ENCODE measurements around the gene DHRS3. TPM values are rescaled to one million over a fixed set of nuclear protein-coding genes. Genes with fewer than 3 reads are reported as not detected.

The DHRS3 gene
- total RNA-seq, 1 experiment from 2014 or later: 54.5 TPM

- Histone ChIP-seq H2AFZ (ENCODE audit: low read length) (no peak overlapping the region), H3K79me2 (ENCODE audit: insufficient read depth, low read length) (no peaks in the 10 kb centered on the region)
Observed at GRCh38 chr1:12616709-12617373, 1.2 kb downstream of the DHRS3 start.

More at GRCh38 chr1:12616709-12617373, 1.2 kb downstream of the DHRS3 start:
- H3K4ac ChIP-seq (ENCODE audit: low read depth, low read length): no peak overlapping the region
- Mint-ChIP-seq H3K4me3 (peak overlapping the region; percentile 96 to 98), H3K36me3 (ENCODE audit: insufficient read depth in 1 of 3, low read depth in 3 of 3) (peaks cover 3 to 31% (median 23%) of the 10 kb centered on the region in 3 experiments; a peak in 6 of 7 replicates), H3K27me3 (ENCODE audit: low read depth) (no peaks in the 10 kb centered on the region), H3K4me1 (peaks cover 64% of the 10 kb centered on the region in 2 experiments), H3K27ac (peak overlapping the region; percentile 96 to 99 (median 98)), H3K9me3 (no peaks in the 10 kb centered on the region)
- H2BK20ac ChIP-seq (ENCODE audit: low read depth, low read length, poor library complexity, severe bottlenecking): no peak overlapping the region
- WGBS (ENCODE audit: extremely low coverage, insufficient read length, low lambda C conversion rate): no CpG with 5 or more reads among the region's 53 CpGs
- H3K23ac ChIP-seq (ENCODE audit: insufficient read length, low read depth, low read length): no peak overlapping the region
- H3K79me1 ChIP-seq (ENCODE audit: insufficient read depth, low read depth, low read length, poor library complexity, severe bottlenecking): no peaks in the 10 kb centered on the region
- no peak overlapping the region for H3K27ac ChIP-seq (ENCODE audit: insufficient read length, low read depth, low read length)
- H4K91ac ChIP-seq (ENCODE audit: insufficient read length, low read depth, low read length): no peak overlapping the region
- H2BK15ac ChIP-seq (ENCODE audit: low read depth, low read length): no peak overlapping the region
- no peaks in the 10 kb centered on the region for H4K20me1 ChIP-seq (ENCODE audit: control insufficient read depth, insufficient read depth, insufficient read length)
- H3K18ac ChIP-seq (ENCODE audit: insufficient read length, low read depth, low read length): peak overlapping the region; percentile 1
- no peak overlapping the region for H2AK5ac ChIP-seq (ENCODE audit: insufficient read length, low read length)
- H3K4me1 ChIP-seq (ENCODE audit: insufficient read depth, low read length): peaks cover 2% of the 10 kb centered on the region; the same call in 1 of the 2 replicates
- H3K14ac ChIP-seq (ENCODE audit: insufficient read depth, low read length): no peak overlapping the region; the same call in 1 of the 2 replicates
- H2BK5ac ChIP-seq (ENCODE audit: insufficient read length, low read length): no peak overlapping the region
- TF ChIP-seq, protein P1, sequence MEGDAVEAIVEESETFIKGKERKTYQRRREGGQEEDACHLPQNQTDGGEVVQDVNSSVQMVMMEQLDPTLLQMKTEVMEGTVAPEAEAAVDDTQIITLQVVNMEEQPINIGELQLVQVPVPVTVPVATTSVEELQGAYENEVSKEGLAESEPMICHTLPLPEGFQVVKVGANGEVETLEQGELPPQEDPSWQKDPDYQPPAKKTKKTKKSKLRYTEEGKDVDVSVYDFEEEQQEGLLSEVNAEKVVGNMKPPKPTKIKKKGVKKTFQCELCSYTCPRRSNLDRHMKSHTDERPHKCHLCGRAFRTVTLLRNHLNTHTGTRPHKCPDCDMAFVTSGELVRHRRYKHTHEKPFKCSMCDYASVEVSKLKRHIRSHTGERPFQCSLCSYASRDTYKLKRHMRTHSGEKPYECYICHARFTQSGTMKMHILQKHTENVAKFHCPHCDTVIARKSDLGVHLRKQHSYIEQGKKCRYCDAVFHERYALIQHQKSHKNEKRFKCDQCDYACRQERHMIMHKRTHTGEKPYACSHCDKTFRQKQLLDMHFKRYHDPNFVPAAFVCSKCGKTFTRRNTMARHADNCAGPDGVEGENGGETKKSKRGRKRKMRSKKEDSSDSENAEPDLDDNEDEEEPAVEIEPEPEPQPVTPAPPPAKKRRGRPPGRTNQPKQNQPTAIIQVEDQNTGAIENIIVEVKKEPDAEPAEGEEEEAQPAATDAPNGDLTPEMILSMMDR (conservative IDR thresholded peaks at IDR 0.05): no peak
- no peak overlapping the region for H2BK12ac ChIP-seq (ENCODE audit: insufficient read length, low read depth, low read length)
- H4K5ac ChIP-seq (ENCODE audit: insufficient read length, low read depth, low read length): no peak overlapping the region
- H3K23me2 ChIP-seq (ENCODE audit: insufficient read length, low read depth, low read length, poor library complexity, severe bottlenecking): peaks cover 25% of the 10 kb centered on the region
- DNase-seq: no peak
- H3K56ac ChIP-seq (ENCODE audit: insufficient read length, low read depth, low read length): no peak overlapping the region
- peak overlapping the region; percentile 75 for H3K4me2 ChIP-seq (ENCODE audit: insufficient read depth, insufficient read length, low read length)
- H2BK120ac ChIP-seq (ENCODE audit: low read depth, low read length, poor library complexity, severe bottlenecking): no peak overlapping the region
- no peak overlapping the region for H4K8ac ChIP-seq (replicated peaks; ENCODE audit: insufficient read length, low read depth, low read length)
- no peaks in the 10 kb centered on the region for H3K27me3 ChIP-seq (ENCODE audit: insufficient read depth, low read length)
- no peaks in the 10 kb centered on the region for H3K9me3 ChIP-seq (ENCODE audit: control insufficient read depth, low read depth, low read length)
- no peak overlapping the region for H3T11ph ChIP-seq (ENCODE audit: low read length)
- peak overlapping the region; percentile 49 for H3K9ac ChIP-seq (ENCODE audit: extremely low read depth, insufficient read length, low read length)

All from H9 (cell line).